Trophoblast cell (in vitro differentiated cells and primary cell): ENCODE measurements around the gene EPS15.
"Not testable (repeated sequence)": the region's sequence is repeated elsewhere in the genome, so short reads cannot be mapped to it uniquely, and the experiment has no call there.

ENCODE experiments used
- DNase-seq, 2 donors: peaks; one replicate each; pipeline ENCODE4 v3.0.0-alpha.2; 2016
- H2AFZ ChIP-seq: 2 replicates; pipeline ENCODE4 v1.6.1; 2013; ENCODE audit warnings: low read length, moderate library complexity, mild to moderate bottlenecking; ENCODE audit not compliant: insufficient read depth, poor library complexity
- H2AK5ac ChIP-seq: 2 replicates; pipeline ENCODE4 v1.6.1; 2013; ENCODE audit warnings: mild to moderate bottlenecking, low read length
- H2BK120ac ChIP-seq: 2 replicates; pipeline ENCODE4 v1.6.1; 2013; ENCODE audit warnings: low read length, mild to moderate bottlenecking, moderate library complexity; ENCODE audit not compliant: insufficient read depth, poor library complexity
- H2BK12ac ChIP-seq: 2 replicates; pipeline ENCODE4 v1.6.1; 2013; ENCODE audit warnings: mild to moderate bottlenecking, low read length, moderate library complexity
- H2BK5ac ChIP-seq: 2 replicates; pipeline ENCODE4 v1.6.1; 2013; ENCODE audit warnings: low read length, low read depth, moderate library complexity, mild to moderate bottlenecking; ENCODE audit not compliant: poor library complexity
- H3K14ac ChIP-seq: 2 replicates; pipeline ENCODE4 v1.6.1; 2013; ENCODE audit warnings: mild to moderate bottlenecking, low read length
- H3K18ac ChIP-seq: 2 replicates; pipeline ENCODE4 v1.6.1; 2013; ENCODE audit warnings: mild to moderate bottlenecking, low read length
- H3K23ac ChIP-seq: 2 replicates; pipeline ENCODE4 v1.6.1; 2013; ENCODE audit warnings: low read length
- H3K27ac ChIP-seq: 2 replicates; pipeline ENCODE4 v1.5.1; 2013; ENCODE audit warnings: low read depth, mild to moderate bottlenecking, inconsistent platforms, low read length, moderate library complexity
- H3K27me3 ChIP-seq: 2 replicates; pipeline ENCODE4 v1.6.1; 2013; ENCODE audit warnings: inconsistent platforms, mild to moderate bottlenecking, low read length, moderate library complexity; ENCODE audit not compliant: insufficient read depth
- H3K36me3 ChIP-seq, 2 experiments: 1 replicate in 1 of 2; 2 replicates in 1 of 2; pipeline ENCODE4 v1.6.1; 2013; ENCODE audit warnings: low read length in 2 of 2, mild to moderate bottlenecking in 2 of 2, moderate library complexity in 1 of 2; ENCODE audit not compliant: insufficient read depth in 2 of 2, control insufficient read depth in 1 of 2
- H3K4ac ChIP-seq: 2 replicates; pipeline ENCODE4 v1.6.1; 2013; ENCODE audit warnings: low read depth, mild to moderate bottlenecking, low read length, moderate library complexity
- H3K4me1 ChIP-seq, 2 experiments: 1 replicate in 1 of 2; 2 replicates in 1 of 2; pipeline ENCODE4 v1.6.1; 2013; ENCODE audit warnings: low read length in 2 of 2, mild to moderate bottlenecking in 2 of 2, moderate library complexity in 1 of 2; ENCODE audit not compliant: insufficient read depth in 2 of 2, control insufficient read depth in 1 of 2
- H3K4me2 ChIP-seq: 2 replicates; pipeline ENCODE4 v1.6.1; 2013; ENCODE audit warnings: inconsistent platforms, mild to moderate bottlenecking, low read length, moderate library complexity
- H3K4me3 ChIP-seq: 2 replicates; pipeline ENCODE4 v1.5.1; 2013; ENCODE audit warnings: mild to moderate bottlenecking, low read depth, low read length, inconsistent platforms
- H3K79me1 ChIP-seq: one replicate; pipeline ENCODE4 v1.6.1; 2013; ENCODE audit warnings: low read length
- H3K79me2 ChIP-seq: 2 replicates; pipeline ENCODE4 v1.6.1; 2013; ENCODE audit warnings: low read length, mild to moderate bottlenecking; ENCODE audit not compliant: control insufficient read depth, insufficient read depth, poor library complexity
- H3K9ac ChIP-seq: 2 replicates; pipeline ENCODE4 v1.6.1; 2013; ENCODE audit warnings: mild to moderate bottlenecking, low read length
- H3K9me3 ChIP-seq: 2 replicates; pipeline ENCODE4 v1.6.1; 2013; ENCODE audit warnings: low read depth, mild to moderate bottlenecking, control low read depth, inconsistent platforms, low read length; ENCODE audit not compliant: insufficient read depth
- H4K12ac ChIP-seq: 2 replicates; pipeline ENCODE4 v1.6.1; 2013; ENCODE audit warnings: low read depth, mild to moderate bottlenecking, low read length, moderate library complexity
- H4K8ac ChIP-seq: 2 replicates; pipeline ENCODE4 v1.6.1; 2013; ENCODE audit warnings: low read depth, mild to moderate bottlenecking, low read length, moderate library complexity
- H4K91ac ChIP-seq: one replicate; pipeline ENCODE4 v1.6.1; 2013; ENCODE audit warnings: low read depth, mild to moderate bottlenecking, low read length, moderate library complexity
- WGBS: extraction: QIAGEN DNeasy Blood & Tissue Kit; methylation state at CpG from one replicate; pipeline ENCODE4 v1.1.7; 2013; ENCODE audit warnings: missing lambda C conversion rate; ENCODE audit not compliant: insufficient read length, insufficient coverage; ENCODE audit errors: extremely low coverage; 5-methylcytosine and 5-hydroxymethylcytosine counted together

EPS15 gene

DNA sequence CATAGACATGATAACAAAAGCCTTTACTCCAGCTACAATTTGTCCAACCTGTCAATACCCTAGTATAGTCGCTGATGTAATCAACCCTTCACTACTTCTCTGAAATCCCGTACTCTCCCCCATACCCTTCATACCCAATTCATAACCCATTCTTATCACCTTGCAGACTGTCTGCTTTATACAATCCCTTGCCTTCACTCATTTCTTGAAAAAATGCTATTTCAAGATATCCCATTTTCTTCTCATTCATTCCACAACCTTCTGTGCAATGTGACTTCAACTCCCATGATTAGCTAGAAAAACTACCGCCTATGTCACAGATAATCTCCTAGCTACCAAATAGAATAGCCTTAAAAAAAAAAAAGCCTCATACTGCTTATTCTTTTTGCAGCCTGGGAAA, 49.5 kb downstream of the EPS15 start:
- no peak overlapping the region for H3K4me2 ChIP-seq
- H4K12ac ChIP-seq: no peak overlapping the region
- no peaks in the 10 kb centered on the region for H3K4me1 ChIP-seq
- H3K79me2 ChIP-seq: no peaks in the 10 kb centered on the region
- H3K9me3 ChIP-seq: no peaks in the 10 kb centered on the region
- no peaks in the 10 kb centered on the region for H3K27me3 ChIP-seq
- H3K18ac ChIP-seq: no peak overlapping the region
- H3K27ac ChIP-seq: no peak overlapping the region
- no peak for DNase-seq
- H2AFZ ChIP-seq: no peak overlapping the region
- no peak overlapping the region for H4K91ac ChIP-seq
- H2AK5ac ChIP-seq: no peak overlapping the region
- H3K4me3 ChIP-seq: no peak overlapping the region
- 100% methylated on average over 1 of the region's 3 CpGs for WGBS
- no peak overlapping the region for H3K4ac ChIP-seq
- no peak overlapping the region for H2BK5ac ChIP-seq
- H3K9ac ChIP-seq: no peak overlapping the region
- no peak overlapping the region for H2BK120ac ChIP-seq
- no peak overlapping the region for H3K23ac ChIP-seq
- H3K36me3 ChIP-seq: peaks cover 6 to 8% of the 10 kb centered on the region in 2 experiments
- no peak overlapping the region for H2BK12ac ChIP-seq
- no peak overlapping the region for H4K8ac ChIP-seq
- no peak overlapping the region for H3K14ac ChIP-seq
- no peaks in the 10 kb centered on the region for H3K79me1 ChIP-seq

DNA sequence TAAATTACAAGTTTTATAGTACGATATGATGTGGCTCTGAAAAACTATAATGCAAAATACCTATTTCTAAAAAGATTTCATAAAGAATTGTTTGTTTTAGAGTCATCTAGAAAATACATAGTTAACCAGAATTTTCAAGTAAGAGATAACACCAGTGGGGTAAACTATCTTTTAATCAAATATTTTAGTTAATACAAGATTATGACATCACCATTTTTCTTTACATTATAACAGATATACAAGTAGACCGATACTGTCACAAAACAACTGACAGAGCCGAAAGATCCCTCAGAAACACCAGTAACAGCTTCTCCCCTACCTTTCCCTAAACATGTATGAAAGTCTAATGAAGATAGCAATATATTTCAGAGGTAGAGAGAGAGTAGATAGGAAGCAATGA, 54.2 kb downstream of the EPS15 start:
- Histone ChIP-seq H3K9me3 (no peaks in the 10 kb centered on the region), H3K27ac (no peak overlapping the region), H4K91ac (no peak overlapping the region), H2BK120ac (no peak overlapping the region), H3K4me1 (no peaks in the 10 kb centered on the region), H3K14ac (no peak overlapping the region), H2BK5ac (no peak overlapping the region), H2AK5ac (no peak overlapping the region), H4K8ac (no peak overlapping the region), H3K79me2 (no peaks in the 10 kb centered on the region), H3K27me3 (no peaks in the 10 kb centered on the region), H2BK12ac (no peak overlapping the region), H3K4me2 (no peak overlapping the region), H3K18ac (no peak overlapping the region), H4K12ac (no peak overlapping the region), H2AFZ (no peak overlapping the region), H3K4ac (no peak overlapping the region), H3K79me1 (no peaks in the 10 kb centered on the region), H3K23ac (no peak overlapping the region), H3K36me3 (peaks cover 8 to 16% of the 10 kb centered on the region in 2 experiments), H3K9ac (no peak overlapping the region), H3K4me3 (no peak overlapping the region)
- DNase-seq: no peak
- no CpG with 5 or more reads among the region's 3 CpGs for WGBS

DNA sequence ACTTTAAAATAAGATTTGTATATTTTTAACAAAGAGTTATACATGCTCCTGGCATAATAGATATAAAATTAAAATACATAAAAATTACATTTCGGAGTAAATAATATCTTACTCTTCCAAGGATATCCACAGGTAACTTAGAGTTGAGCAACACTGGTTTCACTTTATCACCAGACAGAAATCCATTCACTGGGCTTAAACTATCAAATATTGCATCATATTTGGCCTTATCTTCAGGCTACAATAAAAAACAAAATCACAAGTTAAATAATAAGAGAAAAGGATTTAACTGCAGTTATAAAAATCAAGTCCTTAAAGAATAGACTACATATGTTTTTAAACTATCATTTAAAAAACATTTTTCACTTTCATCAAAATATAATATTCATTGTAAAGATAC, 55.5 kb downstream of the EPS15 start:
- Histone ChIP-seq H3K4ac (no peak overlapping the region), H2AK5ac (no peak overlapping the region), H3K9me3 (no peaks in the 10 kb centered on the region), H2BK120ac (no peak overlapping the region), H3K9ac (no peak overlapping the region), H3K27me3 (no peaks in the 10 kb centered on the region), H3K27ac (no peak overlapping the region), H3K23ac (no peak overlapping the region), H3K4me1 (no peaks in the 10 kb centered on the region), H3K79me1 (no peaks in the 10 kb centered on the region), H3K79me2 (no peaks in the 10 kb centered on the region), H3K36me3 (peaks cover 9 to 13% of the 10 kb centered on the region in 2 experiments), H3K4me2 (no peak overlapping the region), H2BK5ac (no peak overlapping the region), H4K12ac (no peak overlapping the region), H4K8ac (no peak overlapping the region), H3K18ac (no peak overlapping the region), H2BK12ac (no peak overlapping the region), H3K14ac (no peak overlapping the region), H3K4me3 (no peak overlapping the region), H2AFZ (no peak overlapping the region), H4K91ac (no peak overlapping the region)
- no peak for DNase-seq
- no CpG with 5 or more reads among the region's 1 CpG for WGBS

DNA sequence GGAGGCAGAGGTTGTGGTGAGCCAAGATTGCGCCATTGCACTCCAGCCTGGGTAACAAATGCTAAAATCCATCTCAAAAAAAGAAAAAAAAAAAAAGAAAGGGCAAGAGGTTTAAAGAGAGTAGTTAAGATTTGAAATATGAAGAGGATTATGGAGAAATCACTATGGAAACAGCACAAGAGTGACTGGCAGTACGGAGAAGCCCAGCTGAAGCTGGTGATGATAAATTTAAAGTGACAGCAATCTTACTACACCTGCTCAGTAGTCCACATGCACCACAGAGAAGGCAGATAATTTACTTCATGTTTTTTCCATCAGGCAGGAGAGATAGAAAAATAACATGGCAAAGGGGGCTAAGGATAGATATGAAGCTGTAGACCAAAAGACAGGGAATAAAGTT, 56.8 kb downstream of the EPS15 start:
- no CpG with 5 or more reads among the region's 2 CpGs for WGBS
- H3K79me1 ChIP-seq, H3K4me3 ChIP-seq, H4K91ac ChIP-seq, H3K9ac ChIP-seq, H3K23ac ChIP-seq, H3K4me1 ChIP-seq, H3K18ac ChIP-seq, H2BK120ac ChIP-seq, H4K8ac ChIP-seq, H2BK12ac ChIP-seq, H3K27me3 ChIP-seq, H3K79me2 ChIP-seq, H2BK5ac ChIP-seq, H3K4ac ChIP-seq, H3K4me2 ChIP-seq, H3K27ac ChIP-seq, DNase-seq, H3K14ac ChIP-seq, H2AFZ ChIP-seq, H2AK5ac ChIP-seq, H4K12ac ChIP-seq, H3K9me3 ChIP-seq: not testable (repeated sequence)
- H3K36me3 ChIP-seq: peaks cover 10% of the 10 kb centered on the region in 2 experiments
